Hepatocyte (in vitro differentiated cells): ENCODE data around the gene SRD5A1. TPM values are rescaled to one million over a fixed set of nuclear protein-coding genes. Genes with fewer than 3 reads are reported as not detected.

Experiments used
- DNase-seq: peaks from one replicate; pipeline ENCODE4 v3.0.0-alpha.2; 2016; ENCODE audit warnings: low spot score
- H2AFZ ChIP-seq: fragments of 200-600 bp; sonication (generic); 2 replicates; pipeline ENCODE4 v1.6.0; 2016; ENCODE audit warnings: antibody characterized with exemption, mild to moderate bottlenecking
- H3K27ac ChIP-seq: fragments of 200-600 bp; sonication (generic); 2 replicates; pipeline ENCODE4 v1.5.1; 2016; ENCODE audit warnings: mild to moderate bottlenecking
- H3K27me3 ChIP-seq: fragments of 200-600 bp; sonication (generic); 2 replicates; pipeline ENCODE4 v1.6.1; 2016
- H3K36me3 ChIP-seq: fragments of 200-600 bp; sonication (generic); replicated peaks from 2 replicates; pipeline ENCODE4 v1.5.1; 2016; ENCODE audit warnings: low read depth; ENCODE audit not compliant: insufficient read depth
- H3K4me1 ChIP-seq: fragments of 200-600 bp; sonication (generic); 2 replicates; pipeline ENCODE4 v1.5.1; 2016; ENCODE audit warnings: mild to moderate bottlenecking, moderate library complexity; ENCODE audit not compliant: insufficient read depth
- H3K4me2 ChIP-seq: fragments of 200-600 bp; sonication (generic); 2 replicates; pipeline ENCODE4 v1.6.0; 2016
- H3K4me3 ChIP-seq: fragments of 200-600 bp; sonication (generic); 2 replicates; pipeline ENCODE4 v1.5.1; 2016; ENCODE audit warnings: mild to moderate bottlenecking
- H3K79me2 ChIP-seq: fragments of 200-600 bp; sonication (generic); 2 replicates; pipeline ENCODE4 v1.6.0; 2017; ENCODE audit warnings: mild to moderate bottlenecking
- H3K9me2 ChIP-seq: fragments of 200-600 bp; sonication (generic); replicated peaks from 2 replicates; pipeline ENCODE4 v1.6.0; 2017; ENCODE audit warnings: mild to moderate bottlenecking; ENCODE audit not compliant: insufficient read depth
- H3K9me3 ChIP-seq: fragments of 200-600 bp; sonication (generic); 2 replicates; pipeline ENCODE4 v1.5.1; 2016; ENCODE audit warnings: low read depth, mild to moderate bottlenecking
- H4K20me1 ChIP-seq: fragments of 200-600 bp; sonication (generic); 2 replicates; pipeline ENCODE4 v1.6.0; 2016; ENCODE audit warnings: mild to moderate bottlenecking; ENCODE audit not compliant: insufficient read depth, poor library complexity, severe bottlenecking
- CTCF ChIP-seq: fragments of 200-600 bp; sonication (generic); IDR thresholded peaks from 2 replicates; pipeline ENCODE4 v1.5.1; 2016; ENCODE audit warnings: antibody characterized with exemption, mild to moderate bottlenecking; ENCODE audit not compliant: poor library complexity
- EZH2 ChIP-seq: fragments of 200-600 bp; sonication (generic); IDR thresholded peaks from 2 replicates; pipeline ENCODE4 v1.6.1; 2016; ENCODE audit warnings: antibody characterized with exemption, mild to moderate bottlenecking, borderline replicate concordance
- EZH2phosphoT487 ChIP-seq: fragments of 200-600 bp; sonication (generic); IDR thresholded peaks from one replicate; pipeline ENCODE4 v1.6.1; 2018; ENCODE audit warnings: antibody characterized with exemption, mild to moderate bottlenecking, low read depth, moderate library complexity; ENCODE audit not compliant: unreplicated experiment, severe bottlenecking
- WGBS: methylation state at CpG from one replicate; pipeline ENCODE4 v1.1.6; 2016; ENCODE audit warnings: low lambda C conversion rate; ENCODE audit errors: missing lambda C conversion rate; 5-methylcytosine and 5-hydroxymethylcytosine counted together
- polyA plus RNA-seq: library from polyadenylated mRNA; unstranded; fragments of >200 nt; fragmentation: Nextera tagmentation; extraction: Ambion mirVana; gene quantifications from 2 replicates; pipeline ENCODE4 v1.2.1, GENCODE V29; 2016
- total RNA-seq: library from RNA; depleted of rRNA; stranded (reverse); fragments of >200 nt; gene quantifications from 2 replicates; pipeline ENCODE4 v1.2.3, GENCODE V29; 2014

The SRD5A1 gene
- total and polyA plus RNA-seq, 2 experiments from 2014 or later: 8.6 to 12.1 TPM

GRCh38 chr5:6649186-6649585 is 15.9 kb downstream of the SRD5A1 start:
- no peaks in the 10 kb centered on the region for H3K4me1 ChIP-seq
- H3K9me3 ChIP-seq: no peaks in the 10 kb centered on the region
- no peak overlapping the region for H3K4me3 ChIP-seq
- no peaks in the 10 kb centered on the region for H3K79me2 ChIP-seq
- WGBS: 54% methylated on average over 10 of the region's 10 CpGs
- no peaks in the 10 kb centered on the region for H4K20me1 ChIP-seq
- H2AFZ ChIP-seq: no peak overlapping the region
- H3K27ac ChIP-seq: no peak overlapping the region
- no peaks in the 10 kb centered on the region for H3K9me2 ChIP-seq
- no peaks in the 10 kb centered on the region for H3K27me3 ChIP-seq
- no peak overlapping the region for H3K4me2 ChIP-seq
- H3K36me3 ChIP-seq: no peaks in the 10 kb centered on the region
- DNase-seq: no peak
- no peak for TF ChIP-seq EZH2
- no peak for TF ChIP-seq CTCF
- TF ChIP-seq EZH2phosphoT487: no peak

- Histone ChIP-seq H3K27ac (no peak overlapping the region), H4K20me1 (no peaks in the 10 kb centered on the region), H2AFZ (no peak overlapping the region), H3K36me3 (no peaks in the 10 kb centered on the region), H3K4me2 (no peak overlapping the region), H3K9me3 (no peaks in the 10 kb centered on the region), H3K4me3 (no peak overlapping the region), H3K79me2 (no peaks in the 10 kb centered on the region), H3K27me3 (no peaks in the 10 kb centered on the region), H3K4me1 (no peaks in the 10 kb centered on the region), H3K9me2 (no peaks in the 10 kb centered on the region)
- whole genome bisulfite sequencing: 94% methylated on average over 9 of the region's 9 CpGs
- no peak for TF ChIP-seq EZH2phosphoT487
- no peak for TF ChIP-seq EZH2
- no peak for TF ChIP-seq CTCF
- DNase-seq: no peak
These were observed 16.4 kb downstream of the SRD5A1 start for GRCh38 chr5:6649681-6650080.

- Histone ChIP-seq H3K4me1 (no peaks in the 10 kb centered on the region), H3K4me3 (no peak overlapping the region), H4K20me1 (no peaks in the 10 kb centered on the region), H3K9me3 (peaks cover 5% of the 10 kb centered on the region), H3K9me2 (no peaks in the 10 kb centered on the region), H2AFZ (no peak overlapping the region), H3K36me3 (no peaks in the 10 kb centered on the region), H3K79me2 (no peaks in the 10 kb centered on the region), H3K4me2 (no peak overlapping the region), H3K27me3 (no peaks in the 10 kb centered on the region), H3K27ac (no peak overlapping the region)
- no peak for TF ChIP-seq EZH2phosphoT487
- no peak for TF ChIP-seq CTCF
- no peak for TF ChIP-seq EZH2
- whole genome bisulfite sequencing: 89% methylated on average over 6 of the region's 6 CpGs
- no peak for DNase-seq
These were observed 18.8 kb downstream of the SRD5A1 start for GRCh38 chr5:6652025-6652424.

GRCh38 chr5:6655432-6655831 is 22.2 kb downstream of the SRD5A1 start:
- no peak for DNase-seq
- Histone ChIP-seq H3K4me2 (no peak overlapping the region), H2AFZ (no peak overlapping the region), H3K4me3 (no peak overlapping the region), H3K79me2 (no peaks in the 10 kb centered on the region), H3K4me1 (no peaks in the 10 kb centered on the region), H3K36me3 (no peaks in the 10 kb centered on the region), H3K27me3 (no peaks in the 10 kb centered on the region), H3K9me3 (peaks cover 5% of the 10 kb centered on the region), H3K27ac (no peak overlapping the region), H3K9me2 (no peaks in the 10 kb centered on the region), H4K20me1 (no peaks in the 10 kb centered on the region)
- TF ChIP-seq EZH2phosphoT487: no peak
- no peak for TF ChIP-seq EZH2
- no peak for TF ChIP-seq CTCF
- 94% methylated on average over 8 of the region's 8 CpGs for WGBS
